GM21381 (cell line): ENCODE data around the gene CCN5.

Experiments used
- ATAC-seq: cut with Tn5 transposase; IDR thresholded peaks from one replicate; pipeline ENCODE4 v1.9.1; 2021; ENCODE audit warnings: mild to moderate bottlenecking, moderate library complexity; ENCODE audit not compliant: unreplicated experiment

CCN5 gene

GRCh38 chr20:44715499-44716308, 535 bp downstream of the CCN5 start:
- ATAC-seq: no peak

GRCh38 chr20:44716309-44717106, 1.3 kb downstream of the CCN5 start:
- ATAC-seq: no peak

- ATAC-seq: no peak
These were observed 2.8 kb downstream of the CCN5 start for GRCh38 chr20:44717986-44718385.

- no peak for ATAC-seq
These were observed 4.7 kb downstream of the CCN5 start for GRCh38 chr20:44719841-44720240.

GRCh38 chr20:44720621-44720996, 5.4 kb downstream of the CCN5 start:
- no peak for ATAC-seq

GRCh38 chr20:44720997-44721784, 6.0 kb downstream of the CCN5 start:
- ATAC-seq: no peak

- no peak for ATAC-seq
These were observed 6.6 kb downstream of the CCN5 start for GRCh38 chr20:44721785-44722054.

GRCh38 chr20:44722990-44723389, 7.8 kb downstream of the CCN5 start:
- no peak for ATAC-seq

GRCh38 chr20:44723391-44723790, 8.2 kb downstream of the CCN5 start:
- ATAC-seq: no peak

- ATAC-seq: no peak
These were observed 8.7 kb downstream of the CCN5 start for GRCh38 chr20:44723798-44724362.

- no peak for ATAC-seq
These were observed 9.4 kb downstream of the CCN5 start for GRCh38 chr20:44724423-44725091.

GRCh38 chr20:44725837-44726236, 10.7 kb downstream of the CCN5 start:
- no peak for ATAC-seq

- no peak for ATAC-seq
These were observed 11.9 kb downstream of the CCN5 start for GRCh38 chr20:44727039-44727438.

- ATAC-seq: no peak
These were observed 12.5 kb downstream of the CCN5 start for GRCh38 chr20:44727651-44728050.

GRCh38 chr20:44728801-44729443, 13.8 kb downstream of the CCN5 start:
- no peak for ATAC-seq

GRCh38 chr20:44730441-44730840, 15.3 kb downstream of the CCN5 start:
- no peak for ATAC-seq

- no peak for ATAC-seq
These were observed 16.5 kb downstream of the CCN5 start for GRCh38 chr20:44731657-44732056.

GRCh38 chr20:44732327-44732726, 17.2 kb downstream of the CCN5 start:
- ATAC-seq: no peak

GRCh38 chr20:44733341-44734069, 18.3 kb downstream of the CCN5 start:
- ATAC-seq: no peak

GRCh38 chr20:44734938-44735337, 19.8 kb downstream of the CCN5 start:
- no peak for ATAC-seq
